Nephron (organoid): Measurements from ENCODE around the gene COA1.

Experiments used
- H3K27ac Mint-ChIP-seq, 3 experiments: 2 replicates each; pipeline ENCODE4 v1.8.0; 2020; ENCODE audit warnings: mixed read lengths in 3 of 3, mild to moderate bottlenecking in 2 of 3, moderate library complexity in 1 of 3
- H3K27me3 Mint-ChIP-seq: 2 replicates; pipeline ENCODE4 v1.8.0; 2021; ENCODE audit warnings: low read depth, mild to moderate bottlenecking, moderate library complexity, mixed read lengths
- H3K36me3 Mint-ChIP-seq: 2 replicates; pipeline ENCODE4 v1.8.0; 2020; ENCODE audit warnings: low read depth, mixed read lengths
- H3K4me1 Mint-ChIP-seq: 2 replicates; pipeline ENCODE4 v1.8.0; 2020; ENCODE audit warnings: mixed read lengths
- H3K4me3 Mint-ChIP-seq, 3 experiments: 2 replicates each; pipeline ENCODE4 v1.8.0; 2020; ENCODE audit warnings: mild to moderate bottlenecking in 3 of 3, mixed read lengths in 3 of 3, moderate library complexity in 2 of 3
- H3K9me3 Mint-ChIP-seq: 2 replicates; pipeline ENCODE4 v1.8.0; 2020; ENCODE audit warnings: mixed read lengths
- TF ChIP-seq, protein P1 (sequence below), 3 experiments: fragments of 200-600 bp; sonication (generic); IDR thresholded peaks; one replicate each; pipeline ENCODE4 v1.5.0; 2021; ENCODE audit warnings: antibody characterized with exemption in 3 of 3; ENCODE audit not compliant: unreplicated experiment in 3 of 3

Gene COA1

DNA sequence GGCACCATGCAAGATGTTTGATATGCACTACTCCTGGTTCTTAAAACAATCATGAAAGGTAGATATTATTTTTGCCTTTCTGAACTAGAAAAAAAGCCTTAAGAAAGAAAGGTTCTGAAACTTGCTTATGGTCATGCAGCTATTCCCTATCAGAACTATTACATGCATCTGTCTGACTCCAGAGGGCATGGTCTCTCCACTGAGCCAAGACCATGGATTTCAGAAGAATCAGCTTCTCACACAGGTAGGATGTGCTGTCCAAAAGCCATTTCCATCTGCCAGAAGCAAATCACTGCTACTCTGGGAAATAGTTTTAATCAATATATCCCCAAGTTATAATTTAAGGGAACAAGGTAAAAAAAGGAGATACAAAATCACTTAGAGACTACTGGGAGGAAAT is 77.0 kb downstream of the COA1 start:
- TF ChIP-seq, protein P1, sequence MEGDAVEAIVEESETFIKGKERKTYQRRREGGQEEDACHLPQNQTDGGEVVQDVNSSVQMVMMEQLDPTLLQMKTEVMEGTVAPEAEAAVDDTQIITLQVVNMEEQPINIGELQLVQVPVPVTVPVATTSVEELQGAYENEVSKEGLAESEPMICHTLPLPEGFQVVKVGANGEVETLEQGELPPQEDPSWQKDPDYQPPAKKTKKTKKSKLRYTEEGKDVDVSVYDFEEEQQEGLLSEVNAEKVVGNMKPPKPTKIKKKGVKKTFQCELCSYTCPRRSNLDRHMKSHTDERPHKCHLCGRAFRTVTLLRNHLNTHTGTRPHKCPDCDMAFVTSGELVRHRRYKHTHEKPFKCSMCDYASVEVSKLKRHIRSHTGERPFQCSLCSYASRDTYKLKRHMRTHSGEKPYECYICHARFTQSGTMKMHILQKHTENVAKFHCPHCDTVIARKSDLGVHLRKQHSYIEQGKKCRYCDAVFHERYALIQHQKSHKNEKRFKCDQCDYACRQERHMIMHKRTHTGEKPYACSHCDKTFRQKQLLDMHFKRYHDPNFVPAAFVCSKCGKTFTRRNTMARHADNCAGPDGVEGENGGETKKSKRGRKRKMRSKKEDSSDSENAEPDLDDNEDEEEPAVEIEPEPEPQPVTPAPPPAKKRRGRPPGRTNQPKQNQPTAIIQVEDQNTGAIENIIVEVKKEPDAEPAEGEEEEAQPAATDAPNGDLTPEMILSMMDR (IDR thresholded peaks at IDR 0.05; ENCODE audit: unreplicated experiment in 3 of 3): no peak
- Mint-ChIP-seq H3K4me3 (no peak overlapping the region), H3K9me3 (no peaks in the 10 kb centered on the region), H3K36me3 (peaks cover 49% of the 10 kb centered on the region), H3K27me3 (no peaks in the 10 kb centered on the region), H3K27ac (peak overlapping the region in 2 of 3 experiments; percentile 46), H3K4me1 (peaks cover 38% of the 10 kb centered on the region)

DNA sequence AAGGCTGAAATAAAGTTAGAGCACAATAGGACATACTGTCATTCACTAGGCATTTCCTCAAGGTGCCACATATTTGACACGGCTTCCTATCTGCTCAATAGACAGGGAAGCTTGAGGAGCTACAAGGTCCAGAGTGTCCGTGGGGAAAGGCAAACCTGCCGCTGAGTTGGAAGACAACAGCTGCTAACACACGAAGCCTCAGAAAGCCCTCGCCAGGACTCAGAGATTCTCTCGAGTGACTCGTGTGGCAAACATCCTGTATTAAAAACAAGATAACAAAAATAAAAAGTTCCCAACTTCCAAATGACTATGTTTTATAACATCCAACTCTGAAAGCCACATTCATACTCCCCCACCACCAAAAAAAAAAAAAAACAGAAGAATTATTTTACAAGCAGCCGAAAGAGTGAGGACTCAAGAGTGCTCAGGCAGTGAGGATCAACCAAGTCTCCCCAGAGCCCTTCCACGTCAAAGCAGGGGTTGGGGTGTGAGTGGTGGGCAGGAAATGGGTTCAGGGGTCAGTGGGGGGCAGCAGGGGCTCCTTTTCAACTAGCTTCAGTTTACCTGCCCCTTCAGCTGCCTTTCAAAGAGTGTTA is 78.8 kb downstream of the COA1 start:
- H3K27me3 Mint-ChIP-seq: no peaks in the 10 kb centered on the region
- TF ChIP-seq, protein P1 (IDR thresholded peaks at IDR 0.05; ENCODE audit: unreplicated experiment in 3 of 3): no peak
- H3K27ac Mint-ChIP-seq: peak overlapping the region; percentile 65 to 98 (median 76)
- peaks cover 47% of the 10 kb centered on the region for H3K36me3 Mint-ChIP-seq
- peaks cover 56% of the 10 kb centered on the region for H3K4me1 Mint-ChIP-seq
- no peaks in the 10 kb centered on the region for H3K9me3 Mint-ChIP-seq
- H3K4me3 Mint-ChIP-seq: no peak overlapping the region

DNA sequence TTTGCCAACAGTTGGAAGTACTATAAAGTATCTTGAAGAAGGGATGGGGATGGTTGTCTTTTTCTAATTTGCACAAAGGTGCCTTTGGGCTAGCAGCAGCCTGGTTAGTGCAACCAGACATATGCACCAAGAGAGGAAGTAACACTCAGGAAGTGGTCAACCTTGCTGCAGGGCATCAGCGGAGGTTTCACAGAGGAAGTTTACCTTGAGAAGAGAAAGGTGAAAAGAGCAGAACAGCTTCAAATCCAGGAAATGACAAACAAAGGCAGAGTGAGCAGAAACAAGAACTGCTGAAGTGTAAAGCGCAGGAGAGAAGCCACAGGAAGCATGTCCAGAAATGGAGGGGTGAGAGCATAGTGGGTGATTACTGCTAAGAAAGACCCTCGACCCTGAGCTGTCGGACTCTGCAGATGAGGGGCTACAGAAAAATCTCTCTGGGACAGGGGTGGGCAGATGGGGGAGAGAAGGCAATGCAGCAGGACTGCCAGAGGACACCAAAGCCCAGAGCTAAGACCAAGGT is 79.5 kb downstream of the COA1 start:
- Mint-ChIP-seq H3K27ac (peak overlapping the region; percentile 78 to 98 (median 98)), H3K4me3 (no peak overlapping the region), H3K4me1 (peaks cover 58% of the 10 kb centered on the region), H3K27me3 (no peaks in the 10 kb centered on the region), H3K36me3 (peaks cover 54% of the 10 kb centered on the region), H3K9me3 (no peaks in the 10 kb centered on the region)
- TF ChIP-seq, protein P1 (IDR thresholded peaks at IDR 0.05; ENCODE audit: unreplicated experiment in 3 of 3): no peak

DNA sequence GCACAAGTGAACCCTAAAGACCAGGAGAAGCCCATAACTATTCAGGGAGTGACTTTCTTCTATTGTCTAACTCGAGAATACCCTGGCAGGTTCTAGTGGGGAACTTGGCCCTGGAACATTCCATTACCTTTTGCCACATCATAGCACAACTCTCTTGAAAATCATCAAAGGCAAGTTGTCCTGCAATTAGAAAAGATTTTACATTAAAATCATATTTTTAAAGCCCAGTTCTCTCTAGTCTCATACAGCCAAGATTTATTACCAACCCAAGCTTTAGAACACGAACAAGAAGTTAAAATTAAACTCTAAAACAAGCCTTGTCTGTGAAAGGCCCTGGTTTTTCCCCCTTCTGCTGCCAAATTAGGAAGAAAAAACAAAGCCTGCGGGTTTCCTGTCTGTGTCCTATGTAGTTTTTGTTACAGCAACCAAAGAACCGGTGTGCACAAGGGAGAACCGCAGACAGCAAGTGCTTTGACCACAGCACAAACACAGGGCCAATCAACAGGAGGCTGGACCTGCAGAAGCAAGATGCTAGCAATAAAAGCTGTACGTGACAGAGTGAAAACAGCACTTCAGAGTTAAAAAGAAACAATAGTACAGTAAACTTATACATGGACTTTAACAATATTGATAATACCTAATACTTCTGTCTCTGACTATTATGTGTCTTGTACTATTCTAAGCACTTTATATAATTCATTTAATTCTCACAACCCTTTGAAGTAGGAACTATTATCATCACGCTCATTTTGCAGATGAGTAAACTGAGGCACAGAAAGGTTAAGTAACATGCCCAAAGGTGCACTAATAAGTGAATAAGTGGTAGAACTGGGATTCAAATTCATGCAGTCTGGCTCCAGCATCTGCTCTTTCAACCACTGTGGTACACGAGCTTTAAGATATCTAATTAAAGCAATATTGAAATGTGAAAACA is 80.6 kb downstream of the COA1 start:
- Mint-ChIP-seq H3K9me3 (no peaks in the 10 kb centered on the region), H3K27ac (peak overlapping the region; percentile 91 to 98 (median 98)), H3K4me1 (peaks cover 58% of the 10 kb centered on the region), H3K4me3 (no peak overlapping the region), H3K36me3 (peaks cover 54% of the 10 kb centered on the region), H3K27me3 (no peaks in the 10 kb centered on the region)
- TF ChIP-seq, protein P1 (IDR thresholded peaks at IDR 0.05; ENCODE audit: unreplicated experiment in 3 of 3): no peak

DNA sequence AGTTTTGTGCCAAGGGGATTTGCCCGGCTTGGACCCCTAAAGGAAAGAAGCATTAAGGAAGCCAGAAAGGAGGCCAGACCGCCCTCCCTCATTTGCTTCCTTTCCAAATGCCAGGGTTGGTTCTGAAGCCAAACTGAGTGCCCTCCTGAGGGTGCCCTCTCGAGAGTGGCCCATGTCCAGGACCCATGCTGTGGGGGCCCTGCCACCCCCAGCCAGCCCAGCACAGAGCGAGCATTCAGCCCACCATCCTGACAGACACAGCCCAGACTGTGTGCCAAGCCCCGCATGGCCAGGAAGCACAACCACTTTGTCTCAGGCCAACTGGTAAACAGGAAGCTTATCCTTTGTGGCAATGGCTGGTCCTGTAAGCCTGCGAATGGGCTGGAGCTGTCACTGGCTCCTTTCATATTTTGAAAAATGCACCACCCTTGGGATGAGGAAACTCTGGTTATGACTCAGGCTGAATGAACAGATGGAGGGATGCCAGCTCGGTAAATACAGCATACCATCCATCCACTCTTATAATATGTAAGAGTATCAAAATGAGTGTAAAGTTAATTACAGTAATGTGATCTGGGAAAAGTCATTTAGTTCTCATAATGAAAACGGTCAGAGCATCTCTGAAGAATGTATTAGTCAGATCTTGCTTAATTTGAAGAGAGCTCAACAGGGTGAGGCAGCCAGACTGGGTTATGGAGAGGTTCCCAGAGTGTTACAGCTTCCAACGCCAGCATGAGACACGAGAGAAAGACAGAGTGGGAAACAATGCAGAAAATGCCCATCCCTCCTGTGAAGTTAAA is 81.5 kb downstream of the COA1 start:
- Mint-ChIP-seq H3K27me3 (no peaks in the 10 kb centered on the region), H3K9me3 (no peaks in the 10 kb centered on the region), H3K4me3 (no peak overlapping the region), H3K4me1 (peaks cover 58% of the 10 kb centered on the region), H3K27ac (peak overlapping the region; percentile 91 to 98 (median 98)), H3K36me3 (peaks cover 57% of the 10 kb centered on the region)
- TF ChIP-seq, protein P1 (IDR thresholded peaks at IDR 0.05; ENCODE audit: unreplicated experiment in 3 of 3): no peak
